HCT116 (cell line): Measurements from ENCODE around the gene OR9Q1.

ENCODE experiments used
- CTCF ChIP-seq, 3 experiments: fragments of 200-600 bp in 1 of 3; sonication (generic) in 1 of 3; IDR thresholded peaks in 2 of 3; conservative IDR thresholded peaks in 1 of 3; 2 replicates each; pipeline ENCODE4 v1.5.1; 2012 to 2017; ENCODE audit warnings: low read depth in 2 of 3, low read length in 2 of 3, antibody characterized with exemption in 1 of 3, borderline replicate concordance in 1 of 3, control low read depth in 1 of 3, mild to moderate bottlenecking in 1 of 3, mixed read lengths in 1 of 3, mixed run types in 1 of 3, moderate library complexity in 1 of 3; ENCODE audit not compliant: insufficient read depth in 1 of 3
- EZH2 ChIP-seq: fragments of 200-600 bp; sonication (generic); IDR thresholded peaks from 2 replicates; pipeline ENCODE4 v1.6.1; 2017; ENCODE audit warnings: antibody characterized with exemption, mixed run types
- MAX ChIP-seq: IDR thresholded peaks from 2 replicates; pipeline ENCODE4 v1.6.1; 2012
- REST ChIP-seq: IDR thresholded peaks from 2 replicates; pipeline ENCODE4 v1.6.1; 2012; ENCODE audit warnings: low read depth
- SIN3A ChIP-seq: IDR thresholded peaks from 2 replicates; pipeline ENCODE4 v1.6.1; 2012; ENCODE audit warnings: low read depth
- ZFX ChIP-seq: fragments of 450-650 bp; IDR thresholded peaks from 2 replicates; pipeline ENCODE4 v1.6.1; 2017
- ZNF274 ChIP-seq: fragments of 200-500 bp; sonication (Bioruptor generic); IDR thresholded peaks from 2 replicates; pipeline ENCODE4 v1.6.1; 2014; ENCODE audit warnings: mild to moderate bottlenecking, low read depth, low read length, inconsistent platforms

- TF ChIP-seq CTCF (IDR thresholded peaks at IDR 0.05 in 2 of 3, conservative IDR thresholded peaks at IDR 0.05 in 1 of 3; ENCODE audit: borderline replicate concordance in 1 of 3, insufficient read depth in 1 of 3, low read depth in 2 of 3, low read length in 2 of 3) (no peak), ZFX (no peak), MAX (no peak), ZNF274 (no peak), EZH2 (no peak), REST (no peak), SIN3A (no peak)
These were observed 141.3 kb downstream of the OR9Q1 start for GRCh38 chr11:58164990-58165389.
